Activated CD8-positive, alpha-beta T cell treated with anti-CD3 and anti-CD28 coated beads for 36 hours (primary cell): ENCODE results near the gene AHNAK2. TPM values are rescaled to one million over a fixed set of nuclear protein-coding genes. Genes with fewer than 3 reads are reported as not detected.
A peak's percentile ranks its signal among the peaks of the same experiment; 100 is the strongest.

Experiments used
- ATAC-seq: fragments of 200-7000 bp; cut with Tn5 transposase; one replicate; pipeline ENCODE4 v1.10.0; 2021; ENCODE audit warnings: mild to moderate bottlenecking, moderate library complexity
- CTCF ChIA-PET: fragments of 350-600 bp; sonication (Branson Sonifier 250); formaldehyde crosslinking; loops from one replicate; lab custom pipeline; 2021; ENCODE audit warnings: antibody characterized with exemption; lab: Charles Lee
- POLR2A ChIA-PET: fragments of 350-600 bp; sonication (Branson Sonifier 250); formaldehyde crosslinking; loops from one replicate; lab custom pipeline; 2021; ENCODE audit warnings: antibody characterized with exemption; lab: Charles Lee
- DNase-seq: peaks from one replicate; pipeline ENCODE4 v3.0.0-alpha.2; 2020
- H3K27ac Mint-ChIP-seq: one replicate; pipeline ENCODE4 v1.8.0; 2021; ENCODE audit warnings: mild to moderate bottlenecking, mixed read lengths
- H3K27me3 Mint-ChIP-seq: one replicate; pipeline ENCODE4 v1.8.0; 2021; ENCODE audit warnings: mixed read lengths
- H3K36me3 Mint-ChIP-seq: one replicate; pipeline ENCODE4 v1.8.0; 2021; ENCODE audit warnings: low read depth, mixed read lengths
- H3K4me1 Mint-ChIP-seq: one replicate; pipeline ENCODE4 v1.8.0; 2021; ENCODE audit warnings: low read depth, mixed read lengths
- H3K4me3 Mint-ChIP-seq: one replicate; pipeline ENCODE4 v1.8.0; 2021; ENCODE audit warnings: mild to moderate bottlenecking, moderate library complexity, mixed read lengths
- H3K9me3 Mint-ChIP-seq: one replicate; pipeline ENCODE4 v1.8.0; 2021; ENCODE audit warnings: mixed read lengths
- intact Hi-C: fragments of 100-400 bp; cut with micrococcal nuclease; formaldehyde crosslinking; loops from one replicate; pipeline ENCODE4 v1.10.0; 2022
- total RNA-seq, 2 experiments: library from RNA; stranded (reverse); gene quantifications; one replicate each; pipeline ENCODE4 v1.2.3, GENCODE V29; 2021
- TF ChIP-seq, protein P1 (sequence below): fragments of 200-600 bp; IDR thresholded peaks from one replicate; pipeline ENCODE4 v1.8.0; 2022; ENCODE audit warnings: antibody characterized with exemption, mild to moderate bottlenecking

AHNAK2 gene
- total RNA-seq, 2 experiments from 2014 or later, result 0.02 TPM; not detected in 1

DNA sequence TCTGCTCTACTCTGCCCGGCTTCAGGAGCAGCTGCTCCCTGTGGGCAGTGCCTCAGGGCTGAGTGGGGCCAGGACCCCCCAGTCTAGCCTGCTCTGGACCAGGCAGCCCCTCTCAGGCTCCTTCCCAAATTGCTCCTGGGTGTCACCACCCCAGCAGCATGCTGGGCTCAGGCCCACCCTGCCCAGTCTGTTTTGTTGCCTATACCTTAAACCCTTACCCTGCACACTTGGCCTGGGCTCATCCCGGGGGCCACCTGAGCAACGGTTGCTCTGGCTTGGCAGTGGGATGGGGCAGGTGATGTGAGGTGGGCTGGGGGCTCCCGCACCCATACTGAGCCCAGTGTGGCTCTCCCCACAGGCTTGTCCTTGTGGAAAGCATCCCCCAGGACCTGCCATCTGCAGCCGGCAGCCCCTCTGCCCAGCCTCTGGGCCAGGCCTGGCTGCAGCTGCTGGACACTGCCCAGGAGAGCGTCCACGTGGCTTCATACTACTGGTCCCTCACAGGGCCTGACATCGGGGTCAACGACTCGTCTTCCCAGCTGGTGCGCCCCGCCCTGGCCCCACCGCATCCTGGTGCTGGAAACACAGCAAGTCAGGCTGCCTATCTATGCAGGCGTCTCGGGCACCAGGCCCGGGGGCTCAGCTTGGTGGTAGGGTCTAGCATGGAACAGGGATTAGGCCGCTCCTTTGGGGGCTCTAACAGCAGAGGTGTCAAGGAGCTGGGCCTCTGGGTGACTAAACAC lies 49.6 kb downstream of the AHNAK2 start:
- no peaks in the 10 kb centered on the region for H3K27me3 Mint-ChIP-seq
- no peaks in the 10 kb centered on the region for H3K9me3 Mint-ChIP-seq
- DNase-seq, result no peak
- H3K4me1 Mint-ChIP-seq, result peaks cover 4% of the 10 kb centered on the region
- intact Hi-C loops, result no loop called here
- H3K27ac Mint-ChIP-seq, result no peak overlapping the region
- ChIA-PET POLR2A (no interaction called here), CTCF (interaction anchor here (1.3 kb wide), 1 partner anchor 30 kb away, joined by 3 read pairs; no protein-coding TSS in a partner anchor)
- H3K4me3 Mint-ChIP-seq, result no peak overlapping the region
- no peaks in the 10 kb centered on the region for H3K36me3 Mint-ChIP-seq
- ATAC-seq, result no peak
- TF ChIP-seq, protein P1, sequence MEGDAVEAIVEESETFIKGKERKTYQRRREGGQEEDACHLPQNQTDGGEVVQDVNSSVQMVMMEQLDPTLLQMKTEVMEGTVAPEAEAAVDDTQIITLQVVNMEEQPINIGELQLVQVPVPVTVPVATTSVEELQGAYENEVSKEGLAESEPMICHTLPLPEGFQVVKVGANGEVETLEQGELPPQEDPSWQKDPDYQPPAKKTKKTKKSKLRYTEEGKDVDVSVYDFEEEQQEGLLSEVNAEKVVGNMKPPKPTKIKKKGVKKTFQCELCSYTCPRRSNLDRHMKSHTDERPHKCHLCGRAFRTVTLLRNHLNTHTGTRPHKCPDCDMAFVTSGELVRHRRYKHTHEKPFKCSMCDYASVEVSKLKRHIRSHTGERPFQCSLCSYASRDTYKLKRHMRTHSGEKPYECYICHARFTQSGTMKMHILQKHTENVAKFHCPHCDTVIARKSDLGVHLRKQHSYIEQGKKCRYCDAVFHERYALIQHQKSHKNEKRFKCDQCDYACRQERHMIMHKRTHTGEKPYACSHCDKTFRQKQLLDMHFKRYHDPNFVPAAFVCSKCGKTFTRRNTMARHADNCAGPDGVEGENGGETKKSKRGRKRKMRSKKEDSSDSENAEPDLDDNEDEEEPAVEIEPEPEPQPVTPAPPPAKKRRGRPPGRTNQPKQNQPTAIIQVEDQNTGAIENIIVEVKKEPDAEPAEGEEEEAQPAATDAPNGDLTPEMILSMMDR, result no peak

DNA sequence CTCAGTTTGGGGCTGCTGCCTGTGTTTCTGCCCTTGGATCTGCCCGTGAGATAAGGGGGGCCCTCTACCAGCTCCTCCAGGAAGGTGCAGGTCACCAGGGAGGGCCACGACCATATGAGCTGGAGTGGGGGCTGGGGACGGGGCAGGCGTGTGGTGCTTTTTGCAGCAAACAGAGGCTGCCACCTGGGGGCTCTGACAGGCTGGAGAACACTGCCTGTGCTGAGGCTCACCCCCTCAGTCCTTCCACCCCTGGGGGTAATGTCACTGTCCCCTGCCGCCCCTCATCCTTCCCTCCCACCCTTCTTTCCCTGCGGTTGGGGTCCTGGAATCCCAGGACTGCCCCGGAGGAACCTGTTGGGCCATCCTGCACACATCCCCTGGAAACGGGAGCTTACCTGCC lies 50.3 kb downstream of the AHNAK2 start:
- Mint-ChIP-seq H3K27ac (no peak overlapping the region), H3K4me1 (peaks cover 4% of the 10 kb centered on the region), H3K27me3 (no peaks in the 10 kb centered on the region), H3K9me3 (no peaks in the 10 kb centered on the region), H3K4me3 (no peak overlapping the region), H3K36me3 (no peaks in the 10 kb centered on the region)
- ATAC-seq (no peak), DNase-seq (no peak)
- POLR2A ChIA-PET, result no interaction called here
- intact Hi-C loops, result no loop called here
- CTCF ChIA-PET, result interaction anchor here (1.3 kb wide), 1 partner anchor 29 kb away, joined by 3 read pairs; no protein-coding TSS in a partner anchor
- TF ChIP-seq, protein P1, result no peak

DNA sequence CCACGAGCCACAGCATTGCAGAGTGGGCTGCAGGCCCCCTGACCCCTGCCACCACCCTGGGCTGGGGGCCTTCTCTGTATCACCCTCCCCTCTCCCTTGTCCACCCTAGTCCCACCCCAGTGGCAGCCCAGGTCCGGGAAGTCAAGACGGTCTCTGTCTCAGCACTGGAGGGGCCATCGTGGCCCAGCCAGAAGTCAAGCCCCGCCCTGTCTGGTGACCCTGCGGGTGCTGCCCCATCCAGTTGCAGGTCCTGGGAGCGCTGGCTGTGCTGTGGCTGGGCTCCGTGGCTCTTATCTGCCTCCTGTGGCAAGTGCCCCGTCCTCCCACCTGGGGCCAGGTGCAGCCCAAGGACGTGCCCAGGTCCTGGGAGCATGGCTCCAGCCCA lies 50.8 kb downstream of the AHNAK2 start:
- Mint-ChIP-seq H3K4me3 (no peak overlapping the region), H3K27ac (no peak overlapping the region), H3K27me3 (no peaks in the 10 kb centered on the region), H3K36me3 (no peaks in the 10 kb centered on the region), H3K4me1 (peaks cover 4% of the 10 kb centered on the region), H3K9me3 (no peaks in the 10 kb centered on the region)
- ATAC-seq (no peak), DNase-seq (no peak)
- intact Hi-C loops, result no loop called here
- ChIA-PET CTCF (interaction anchor here (1.3 kb wide), 1 partner anchor 29 kb away, joined by 3 read pairs; no protein-coding TSS in a partner anchor), POLR2A (no interaction called here)
- TF ChIP-seq, protein P1, result no peak

DNA sequence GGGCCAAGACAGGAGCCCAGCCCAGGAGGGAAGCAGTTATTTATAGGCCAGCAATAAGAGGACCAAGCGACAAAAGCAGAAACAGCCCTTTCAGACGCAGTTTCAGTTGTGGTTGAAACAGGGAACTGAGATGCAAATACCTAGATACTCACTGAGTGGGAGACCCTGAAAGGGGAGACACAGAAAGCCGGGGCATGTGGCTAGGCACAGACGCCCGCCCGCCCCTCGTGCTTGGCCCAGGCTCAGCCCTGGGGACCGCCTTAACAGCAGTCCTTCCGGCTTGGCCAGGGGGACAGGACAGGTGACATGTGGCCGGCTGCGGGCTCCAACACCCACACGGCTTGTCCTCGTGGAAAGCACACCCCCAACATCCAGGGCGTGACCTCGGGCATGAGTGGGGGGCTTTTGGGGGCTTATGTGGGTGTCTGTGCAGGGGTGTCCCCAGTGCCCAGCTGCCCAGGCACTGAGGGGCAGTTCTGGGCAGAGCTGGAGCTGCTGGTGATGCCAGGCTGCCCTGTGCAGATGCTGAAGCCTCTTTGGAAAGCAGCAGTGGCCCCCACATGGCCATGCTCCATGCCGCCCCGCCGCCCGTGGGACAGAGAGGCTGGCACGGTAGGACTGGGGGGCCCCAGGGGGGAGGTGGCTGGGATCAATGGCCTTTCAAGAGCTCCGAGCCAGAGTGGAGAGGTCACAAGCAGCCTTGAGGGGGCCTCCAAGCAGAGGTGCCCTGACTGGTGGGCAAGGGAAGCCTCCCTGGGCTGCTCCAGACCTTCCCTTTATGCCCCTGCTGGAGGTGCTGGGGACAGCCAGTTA lies 51.3 kb downstream of the AHNAK2 start:
- DNase-seq (peak; percentile 55), ATAC-seq (peak; percentile 86)
- H3K27me3 Mint-ChIP-seq, result no peaks in the 10 kb centered on the region
- no peak overlapping the region for H3K4me3 Mint-ChIP-seq
- CTCF ChIA-PET, result no interaction called here
- H3K4me1 Mint-ChIP-seq, result peaks cover 4% of the 10 kb centered on the region
- H3K9me3 Mint-ChIP-seq, result no peaks in the 10 kb centered on the region
- POLR2A ChIA-PET, result no interaction called here
- H3K36me3 Mint-ChIP-seq, result no peaks in the 10 kb centered on the region
- TF ChIP-seq, protein P1, result no peak
- intact Hi-C loops, result no loop called here
- H3K27ac Mint-ChIP-seq, result no peak overlapping the region
